SK-N-SH treated with all-trans-retinoic acid at 6 μM for 48 hours (cell line): ENCODE measurements around the gene EHD2.
"Not testable (repeated sequence)": the region's sequence is repeated elsewhere in the genome, so short reads cannot be mapped to it uniquely, and the experiment has no call there.

ENCODE experiments used
- ATAC-seq: fragments of 200-7000 bp; cut with Tn5 transposase; 3 replicates; pipeline ENCODE4 v1.9.1; 2020; ENCODE audit warnings: mild to moderate bottlenecking, moderate library complexity
- ESRRG ChIP-seq: fragments of 250-450 bp; sonication (Bioruptor Pico); IDR thresholded peaks from 2 replicates; pipeline ENCODE4 v1.6.1; 2021; ENCODE audit warnings: mild to moderate bottlenecking
- ISL1 ChIP-seq: fragments of 250-450 bp; sonication (Bioruptor Pico); IDR thresholded peaks from 2 replicates; pipeline ENCODE4 v2.1.2; 2022; ENCODE audit warnings: mild to moderate bottlenecking, moderate library complexity
- OSR1 ChIP-seq: fragments of 250-450 bp; sonication (Bioruptor Pico); IDR thresholded peaks from 2 replicates; pipeline ENCODE4 v1.8.0; 2022; ENCODE audit warnings: moderate library complexity, mild to moderate bottlenecking, inconsistent platforms
- PPARA ChIP-seq: fragments of 250-450 bp; sonication (Bioruptor Pico); IDR thresholded peaks from 2 replicates; pipeline ENCODE4 v1.5.0; 2020; ENCODE audit warnings: mild to moderate bottlenecking, borderline replicate concordance
- TCF4 ChIP-seq: fragments of 250-450 bp; sonication (Bioruptor Pico); IDR thresholded peaks from 2 replicates; pipeline ENCODE4 v1.8.0; 2021; ENCODE audit warnings: mild to moderate bottlenecking, moderate library complexity, borderline replicate concordance
- ZC3H10 ChIP-seq: fragments of 250-450 bp; sonication (Bioruptor Pico); IDR thresholded peaks from 2 replicates; pipeline ENCODE4 v1.5.1; 2021; ENCODE audit warnings: mild to moderate bottlenecking, moderate library complexity
- ZFP3 ChIP-seq: fragments of 250-450 bp; sonication (Bioruptor Pico); IDR thresholded peaks from 2 replicates; pipeline ENCODE4 v1.5.0; 2020; ENCODE audit warnings: mild to moderate bottlenecking, moderate library complexity
- ZFP30 ChIP-seq: fragments of 450-650 bp; formaldehyde crosslinking; IDR thresholded peaks from 2 replicates; pipeline ENCODE4 v1.5.0; 2022; ENCODE audit warnings: mild to moderate bottlenecking, moderate library complexity
- ZNF565 ChIP-seq: fragments of 450-650 bp; formaldehyde crosslinking; conservative IDR thresholded peaks from 2 replicates; pipeline ENCODE4 v1.5.0; 2020; ENCODE audit warnings: low read depth, mild to moderate bottlenecking, moderate library complexity
- ZNF70 ChIP-seq: fragments of 450-650 bp; formaldehyde crosslinking; IDR thresholded peaks from 2 replicates; pipeline ENCODE4 v1.5.0; 2020; ENCODE audit warnings: mild to moderate bottlenecking, moderate library complexity
- ZNF8 ChIP-seq: fragments of 450-650 bp; formaldehyde crosslinking; IDR thresholded peaks from 2 replicates; pipeline ENCODE4 v1.5.0; 2020; ENCODE audit warnings: mild to moderate bottlenecking, moderate library complexity
- TF ChIP-seq, protein P1 (sequence below): fragments of 250-450 bp; sonication (Bioruptor Pico); IDR thresholded peaks from 2 replicates; pipeline ENCODE4 v1.8.0; 2021; ENCODE audit warnings: low read depth, mild to moderate bottlenecking, moderate library complexity, borderline replicate concordance
- TF ChIP-seq, protein P2 (sequence below): fragments of 250-450 bp; sonication (Bioruptor Pico); IDR thresholded peaks from 2 replicates; pipeline ENCODE4 v1.8.0; 2020; ENCODE audit warnings: mild to moderate bottlenecking, moderate library complexity, borderline replicate concordance
- TF ChIP-seq, protein P3 (sequence below): fragments of 250-450 bp; sonication (Bioruptor Pico); IDR thresholded peaks from 2 replicates; pipeline ENCODE4 v1.5.0; 2020; ENCODE audit warnings: mild to moderate bottlenecking, moderate library complexity

The EHD2 gene

DNA sequence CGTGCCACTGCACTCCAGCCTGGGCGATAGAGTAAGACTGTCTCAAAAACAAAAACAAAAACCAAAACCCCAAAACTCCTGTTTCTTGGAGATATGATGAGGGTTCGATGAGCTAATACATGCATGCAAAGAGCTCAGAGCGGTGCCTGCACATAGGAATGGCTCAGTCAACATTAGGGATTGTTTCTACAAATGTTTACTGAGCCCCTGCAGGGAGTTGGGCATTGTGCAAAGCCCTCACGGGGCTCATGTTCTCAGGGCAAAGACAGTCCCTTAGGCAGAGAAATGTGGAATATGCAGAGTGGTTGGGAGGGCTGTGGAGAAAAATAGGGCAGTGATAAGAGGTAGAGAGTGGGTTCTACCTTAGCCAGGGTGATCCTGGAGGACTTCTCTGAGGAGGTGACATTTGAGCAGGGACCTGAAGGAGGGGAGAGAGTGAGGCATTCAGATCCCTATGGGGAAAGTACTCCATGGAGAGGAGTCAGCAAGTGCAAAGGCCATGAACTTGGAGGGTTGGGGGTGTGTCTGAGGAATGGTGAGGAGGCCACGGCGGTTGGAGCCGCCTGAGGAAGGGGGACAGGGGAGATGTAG, 1.5 kb upstream of the EHD2 start:
- TF ChIP-seq OSR1 (CRISPR knock-in tag) (no peak), TCF4 (CRISPR knock-in tag) (no peak), ISL1 (no peak), ZNF565 (CRISPR knock-in tag) (no peak)
- TF ChIP-seq, protein P1, sequence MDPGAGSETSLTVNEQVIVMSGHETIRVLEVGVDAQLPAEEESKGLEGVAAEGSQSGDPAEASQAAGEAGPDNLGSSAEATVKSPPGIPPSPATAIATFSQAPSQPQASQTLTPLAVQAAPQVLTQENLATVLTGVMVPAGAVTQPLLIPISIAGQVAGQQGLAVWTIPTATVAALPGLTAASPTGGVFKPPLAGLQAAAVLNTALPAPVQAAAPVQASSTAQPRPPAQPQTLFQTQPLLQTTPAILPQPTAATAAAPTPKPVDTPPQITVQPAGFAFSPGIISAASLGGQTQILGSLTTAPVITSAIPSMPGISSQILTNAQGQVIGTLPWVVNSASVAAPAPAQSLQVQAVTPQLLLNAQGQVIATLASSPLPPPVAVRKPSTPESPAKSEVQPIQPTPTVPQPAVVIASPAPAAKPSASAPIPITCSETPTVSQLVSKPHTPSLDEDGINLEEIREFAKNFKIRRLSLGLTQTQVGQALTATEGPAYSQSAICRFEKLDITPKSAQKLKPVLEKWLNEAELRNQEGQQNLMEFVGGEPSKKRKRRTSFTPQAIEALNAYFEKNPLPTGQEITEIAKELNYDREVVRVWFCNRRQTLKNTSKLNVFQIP (CRISPR knock-in tag): no peak
- TF ChIP-seq, protein P2, sequence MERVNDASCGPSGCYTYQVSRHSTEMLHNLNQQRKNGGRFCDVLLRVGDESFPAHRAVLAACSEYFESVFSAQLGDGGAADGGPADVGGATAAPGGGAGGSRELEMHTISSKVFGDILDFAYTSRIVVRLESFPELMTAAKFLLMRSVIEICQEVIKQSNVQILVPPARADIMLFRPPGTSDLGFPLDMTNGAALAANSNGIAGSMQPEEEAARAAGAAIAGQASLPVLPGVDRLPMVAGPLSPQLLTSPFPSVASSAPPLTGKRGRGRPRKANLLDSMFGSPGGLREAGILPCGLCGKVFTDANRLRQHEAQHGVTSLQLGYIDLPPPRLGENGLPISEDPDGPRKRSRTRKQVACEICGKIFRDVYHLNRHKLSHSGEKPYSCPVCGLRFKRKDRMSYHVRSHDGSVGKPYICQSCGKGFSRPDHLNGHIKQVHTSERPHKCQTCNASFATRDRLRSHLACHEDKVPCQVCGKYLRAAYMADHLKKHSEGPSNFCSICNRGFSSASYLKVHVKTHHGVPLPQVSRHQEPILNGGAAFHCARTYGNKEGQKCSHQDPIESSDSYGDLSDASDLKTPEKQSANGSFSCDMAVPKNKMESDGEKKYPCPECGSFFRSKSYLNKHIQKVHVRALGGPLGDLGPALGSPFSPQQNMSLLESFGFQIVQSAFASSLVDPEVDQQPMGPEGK (CRISPR knock-in tag): no peak
- TF ChIP-seq, all 23 proteins: peak for 0
- ATAC-seq: no peak

DNA sequence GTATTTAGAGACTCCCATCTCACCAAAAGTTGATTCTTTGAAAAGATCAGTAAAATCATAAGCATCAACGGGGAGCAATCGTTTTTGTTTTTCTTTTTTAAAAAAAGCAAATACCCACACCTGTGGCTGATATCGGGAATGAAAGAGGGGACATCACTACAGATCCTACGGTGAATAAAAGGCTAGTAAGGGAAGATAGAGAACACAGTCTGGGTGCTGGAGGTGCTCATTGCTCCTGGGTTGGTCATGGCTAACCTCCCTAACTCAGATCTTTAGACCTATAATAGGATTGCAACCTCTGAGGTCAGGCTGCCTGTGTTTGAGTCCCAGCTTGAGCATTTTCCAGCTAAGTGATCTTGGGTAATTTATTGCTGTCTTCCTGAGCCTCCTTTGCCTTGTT, 1.1 kb downstream of the EHD2 start:
- TF ChIP-seq, protein P3, sequence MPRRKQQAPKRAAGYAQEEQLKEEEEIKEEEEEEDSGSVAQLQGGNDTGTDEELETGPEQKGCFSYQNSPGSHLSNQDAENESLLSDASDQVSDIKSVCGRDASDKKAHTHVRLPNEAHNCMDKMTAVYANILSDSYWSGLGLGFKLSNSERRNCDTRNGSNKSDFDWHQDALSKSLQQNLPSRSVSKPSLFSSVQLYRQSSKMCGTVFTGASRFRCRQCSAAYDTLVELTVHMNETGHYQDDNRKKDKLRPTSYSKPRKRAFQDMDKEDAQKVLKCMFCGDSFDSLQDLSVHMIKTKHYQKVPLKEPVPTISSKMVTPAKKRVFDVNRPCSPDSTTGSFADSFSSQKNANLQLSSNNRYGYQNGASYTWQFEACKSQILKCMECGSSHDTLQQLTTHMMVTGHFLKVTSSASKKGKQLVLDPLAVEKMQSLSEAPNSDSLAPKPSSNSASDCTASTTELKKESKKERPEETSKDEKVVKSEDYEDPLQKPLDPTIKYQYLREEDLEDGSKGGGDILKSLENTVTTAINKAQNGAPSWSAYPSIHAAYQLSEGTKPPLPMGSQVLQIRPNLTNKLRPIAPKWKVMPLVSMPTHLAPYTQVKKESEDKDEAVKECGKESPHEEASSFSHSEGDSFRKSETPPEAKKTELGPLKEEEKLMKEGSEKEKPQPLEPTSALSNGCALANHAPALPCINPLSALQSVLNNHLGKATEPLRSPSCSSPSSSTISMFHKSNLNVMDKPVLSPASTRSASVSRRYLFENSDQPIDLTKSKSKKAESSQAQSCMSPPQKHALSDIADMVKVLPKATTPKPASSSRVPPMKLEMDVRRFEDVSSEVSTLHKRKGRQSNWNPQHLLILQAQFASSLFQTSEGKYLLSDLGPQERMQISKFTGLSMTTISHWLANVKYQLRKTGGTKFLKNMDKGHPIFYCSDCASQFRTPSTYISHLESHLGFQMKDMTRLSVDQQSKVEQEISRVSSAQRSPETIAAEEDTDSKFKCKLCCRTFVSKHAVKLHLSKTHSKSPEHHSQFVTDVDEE (CRISPR knock-in tag): no peak
- TF ChIP-seq ZNF70 (CRISPR knock-in tag): peak; percentile 33; the same call in 1 of the 2 replicates
- no peak for ATAC-seq

DNA sequence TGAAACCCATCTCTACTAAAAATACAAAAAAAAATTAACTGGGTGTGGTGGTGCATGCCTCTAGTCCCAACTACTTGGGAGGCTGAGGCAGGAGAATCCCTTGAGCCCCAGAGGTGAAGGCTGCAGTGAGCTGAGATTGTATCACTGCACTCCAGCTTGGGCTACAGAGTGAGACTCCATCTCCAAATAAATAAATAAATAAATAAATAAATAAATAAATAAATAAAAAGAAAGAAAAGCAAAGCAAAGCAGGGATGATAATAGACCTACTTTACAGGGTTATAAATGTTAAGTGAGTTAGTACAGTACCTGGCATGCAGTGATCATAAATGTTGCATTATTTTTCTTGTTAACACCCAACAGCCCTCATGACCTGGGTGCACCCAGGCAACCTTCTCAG, 1.6 kb downstream of the EHD2 start:
- not testable (repeated sequence) for ATAC-seq

DNA sequence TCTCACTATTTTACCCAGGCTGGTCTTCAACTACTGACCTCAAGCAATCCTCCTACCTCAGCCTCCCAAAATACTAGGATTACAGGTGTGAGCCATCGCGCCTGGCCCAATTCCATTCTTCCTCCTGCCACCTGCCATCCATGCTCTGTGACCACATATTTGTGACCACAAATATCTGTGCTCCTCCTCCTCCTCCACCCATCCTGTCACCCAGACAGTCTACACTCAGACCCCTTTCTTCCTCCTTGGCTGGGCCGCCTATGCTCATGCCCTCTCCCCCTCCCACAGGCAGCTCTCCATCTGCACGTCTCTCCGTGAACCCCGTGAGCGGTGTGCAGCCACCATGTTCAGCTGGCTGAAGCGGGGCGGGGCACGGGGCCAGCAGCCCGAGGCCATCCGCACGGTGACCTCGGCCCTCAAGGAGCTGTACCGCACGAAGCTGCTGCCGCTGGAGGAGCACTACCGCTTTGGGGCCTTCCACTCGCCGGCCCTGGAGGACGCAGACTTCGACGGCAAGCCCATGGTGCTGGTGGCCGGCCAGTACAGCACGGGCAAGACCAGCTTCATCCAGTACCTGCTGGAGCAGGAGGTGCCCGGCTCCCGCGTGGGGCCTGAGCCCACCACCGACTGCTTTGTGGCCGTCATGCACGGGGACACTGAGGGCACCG, 3.2 kb downstream of the EHD2 start:
- no peak for TF ChIP-seq ZNF565 (CRISPR knock-in tag)
- TF ChIP-seq, protein P3 (CRISPR knock-in tag): no peak
- no peak for TF ChIP-seq ZC3H10 (CRISPR knock-in tag)
- TF ChIP-seq PPARA: no peak
- no peak for TF ChIP-seq ISL1
- ATAC-seq: no peak

DNA sequence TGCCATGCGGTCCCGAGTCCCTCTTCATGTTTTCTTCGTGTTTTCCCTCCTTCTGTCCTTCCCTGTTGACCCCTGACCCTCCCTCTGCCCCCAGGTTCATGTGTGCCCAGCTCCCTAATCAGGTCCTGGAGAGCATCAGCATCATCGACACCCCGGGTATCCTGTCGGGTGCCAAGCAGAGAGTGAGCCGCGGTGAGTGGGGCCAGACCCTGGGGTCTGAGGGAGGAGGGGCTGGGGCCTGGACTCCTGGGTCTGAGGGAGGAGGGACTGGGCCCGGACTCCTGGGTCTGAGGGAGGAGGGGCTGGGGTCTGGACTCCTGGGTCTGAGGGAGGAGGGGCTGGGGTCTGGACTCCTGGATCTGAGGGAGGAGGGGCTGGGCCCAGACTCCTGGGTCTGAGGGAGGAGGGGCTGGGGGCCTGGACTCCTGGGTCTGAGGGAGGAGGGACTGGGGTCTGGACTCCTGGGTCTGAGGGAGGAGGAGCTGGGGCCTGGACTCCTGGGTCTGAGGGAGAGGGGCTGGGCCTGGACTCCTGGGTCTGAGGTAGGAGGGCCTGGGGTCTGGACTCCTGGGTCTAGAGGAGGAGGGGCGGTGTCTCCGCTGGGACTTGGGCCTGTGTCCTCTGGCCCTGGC, 5.3 kb downstream of the EHD2 start:
- ATAC-seq: not testable (repeated sequence)

DNA sequence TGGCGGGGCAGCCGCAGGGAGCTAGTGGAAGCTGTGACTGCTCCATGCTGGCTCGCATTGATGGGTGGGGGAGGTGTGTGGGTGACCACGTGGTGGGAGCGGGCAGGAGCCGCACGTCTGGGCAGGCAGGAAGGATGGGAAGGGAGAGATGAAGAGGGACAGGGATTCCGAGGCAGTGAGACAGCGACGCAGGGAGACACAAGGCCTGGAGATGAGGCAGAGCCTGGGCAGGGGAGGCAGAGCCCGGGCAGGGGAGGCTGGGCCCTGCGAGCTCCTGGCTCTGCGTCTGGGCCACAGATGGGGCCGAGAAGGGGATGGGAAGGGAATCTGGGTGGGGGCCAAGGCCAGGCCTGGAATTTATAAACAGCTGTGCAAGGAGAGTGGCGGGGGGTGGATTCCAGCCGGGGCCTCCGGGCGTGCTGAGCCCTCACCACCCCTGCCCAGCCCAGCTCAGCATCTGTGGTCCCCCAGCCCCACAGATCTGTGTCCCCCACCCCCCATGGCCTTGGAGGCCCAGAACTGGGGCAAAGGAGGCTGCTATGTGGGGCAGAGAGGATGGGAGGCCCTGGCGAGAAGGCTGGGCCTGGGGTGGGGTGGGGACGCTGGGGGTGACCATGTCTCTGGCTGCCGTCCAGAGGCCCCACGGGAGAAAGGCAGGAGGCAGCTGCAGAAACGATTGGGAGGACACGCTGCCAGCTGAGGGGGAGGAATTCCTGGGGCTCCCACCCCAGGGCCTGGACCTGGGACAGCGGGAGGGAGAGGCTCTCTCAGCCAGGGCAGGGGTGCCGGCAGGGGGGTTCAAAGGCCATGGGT, 6.0 kb downstream of the EHD2 start:
- peak; percentile 96 for ATAC-seq
- peak; percentile 29; the same call in 1 of the 2 replicates for TF ChIP-seq ISL1
- peak; percentile 88 for TF ChIP-seq TCF4 (CRISPR knock-in tag)
- TF ChIP-seq ZFP3 (CRISPR knock-in tag): peak; percentile 67; the same call in 1 of the 2 replicates
- TF ChIP-seq, protein P2 (CRISPR knock-in tag): no peak
- no peak for TF ChIP-seq ZFP30 (CRISPR knock-in tag)
- TF ChIP-seq ZNF8 (CRISPR knock-in tag): no peak
- TF ChIP-seq, protein P1 (CRISPR knock-in tag): no peak
- TF ChIP-seq ESRRG: no peak
